Osteoblast (primary cell): ENCODE measurements around the gene RHOU. TPM values are rescaled to one million over a fixed set of nuclear protein-coding genes. Genes with fewer than 3 reads are reported as not detected.

ENCODE experiments used
- DNase-seq: peaks from one replicate; pipeline ENCODE4 v3.0.0; 2011; ENCODE audit warnings: low spot score, mixed read lengths; ENCODE audit not compliant: insufficient read length; ENCODE audit errors: missing footprints
- H2AFZ ChIP-seq: 2 replicates; pipeline ENCODE4 v1.6.0; 2011; ENCODE audit warnings: mild to moderate bottlenecking, low read length
- H3K27ac ChIP-seq: 2 replicates; pipeline ENCODE4 v1.5.1; 2011; ENCODE audit warnings: mild to moderate bottlenecking, low read depth, low read length, moderate library complexity
- H3K27me3 ChIP-seq: 2 replicates; pipeline ENCODE4 v1.6.0; 2012; ENCODE audit warnings: mild to moderate bottlenecking, control low read depth, inconsistent platforms, low read length, moderate library complexity; ENCODE audit not compliant: insufficient read depth
- H3K36me3 ChIP-seq: 2 replicates; pipeline ENCODE4 v1.5.1; 2011; ENCODE audit warnings: mild to moderate bottlenecking, low read length, control low read depth, moderate library complexity; ENCODE audit not compliant: insufficient read depth
- H3K4me1 ChIP-seq: 2 replicates; pipeline ENCODE4 v1.5.1; 2011; ENCODE audit warnings: mild to moderate bottlenecking, low read length, control low read depth, moderate library complexity; ENCODE audit not compliant: insufficient read depth
- H3K4me2 ChIP-seq: 2 replicates; pipeline ENCODE4 v1.6.0; 2011; ENCODE audit warnings: mild to moderate bottlenecking, low read length; ENCODE audit not compliant: insufficient read depth
- H3K4me3 ChIP-seq: fragments of 200-600 bp; sonication (generic); 3 replicates; pipeline ENCODE4 v1.5.1; 2012; ENCODE audit warnings: mild to moderate bottlenecking, low read length, inconsistent platforms; ENCODE audit not compliant: insufficient read depth
- H3K79me2 ChIP-seq: 2 replicates; pipeline ENCODE4 v1.6.0; 2012; ENCODE audit warnings: mild to moderate bottlenecking, low read length, control low read depth, inconsistent platforms; ENCODE audit not compliant: insufficient read depth
- H3K9me3 ChIP-seq: 2 replicates; pipeline ENCODE4 v1.5.1; 2011; ENCODE audit warnings: low read depth, low read length, control low read depth
- H4K20me1 ChIP-seq: 2 replicates; pipeline ENCODE4 v1.6.0; 2012; ENCODE audit warnings: mild to moderate bottlenecking, low read length, control low read depth; ENCODE audit not compliant: insufficient read depth
- CTCF ChIP-seq: IDR thresholded peaks from 2 replicates; pipeline ENCODE4 v1.5.1; 2011; ENCODE audit warnings: mild to moderate bottlenecking, low read depth, low read length, moderate library complexity; ENCODE audit errors: extremely low read depth
- total RNA-seq: library from RNA; depleted of rRNA; stranded (reverse); fragments of >200 nt; gene quantifications from 2 replicates; pipeline ENCODE4 v1.2.3, GENCODE V29; 2012

Gene RHOU
- total RNA-seq, 1 donor: 0.72 TPM

DNA sequence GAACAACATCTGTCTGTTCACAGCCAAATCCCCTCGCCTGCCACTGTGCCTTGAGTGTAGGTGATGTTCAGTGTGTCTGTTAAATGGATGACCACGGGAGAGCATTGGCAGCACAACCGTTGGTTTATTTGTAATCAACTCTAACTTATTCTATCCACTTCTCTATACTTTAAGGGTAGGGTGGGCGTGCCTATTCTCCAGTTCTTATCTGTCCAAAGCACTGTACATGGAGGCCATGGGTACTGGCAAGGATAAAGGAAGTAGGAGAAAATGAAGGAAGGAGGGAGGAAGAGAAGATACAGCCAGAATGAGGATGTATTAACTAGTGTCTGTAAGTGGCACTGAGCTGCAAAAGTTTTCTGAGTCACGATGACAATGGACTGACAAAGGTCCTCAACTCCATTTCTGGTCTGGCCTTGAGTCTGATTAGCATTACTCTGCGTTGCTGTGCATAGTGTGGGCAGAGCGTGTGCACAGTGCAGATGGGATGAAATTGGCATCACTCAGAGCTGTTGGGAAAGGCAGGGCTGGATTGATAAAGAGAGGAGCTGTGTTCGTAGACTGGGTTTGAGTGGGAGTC, 7.1 kb downstream of the RHOU start:
- Histone ChIP-seq H3K4me2 (no peak overlapping the region), H4K20me1 (no peaks in the 10 kb centered on the region), H3K4me3 (no peak overlapping the region), H3K9me3 (no peaks in the 10 kb centered on the region), H3K27ac (no peak overlapping the region), H3K36me3 (no peaks in the 10 kb centered on the region), H3K4me1 (no peaks in the 10 kb centered on the region), H3K79me2 (no peaks in the 10 kb centered on the region), H3K27me3 (peaks cover 2% of the 10 kb centered on the region), H2AFZ (no peak overlapping the region)
- no peak for DNase-seq
- TF ChIP-seq CTCF: no peak

GRCh38 chr1:228743405-228743804, 8.1 kb downstream of the RHOU start:
- H4K20me1 ChIP-seq: no peaks in the 10 kb centered on the region
- H2AFZ ChIP-seq: no peak overlapping the region
- H3K79me2 ChIP-seq: no peaks in the 10 kb centered on the region
- TF ChIP-seq CTCF: no peak
- H3K9me3 ChIP-seq: no peaks in the 10 kb centered on the region
- H3K36me3 ChIP-seq: no peaks in the 10 kb centered on the region
- no peaks in the 10 kb centered on the region for H3K4me1 ChIP-seq
- DNase-seq: no peak
- H3K27ac ChIP-seq: no peak overlapping the region
- no peak overlapping the region for H3K4me3 ChIP-seq
- no peak overlapping the region for H3K4me2 ChIP-seq
- no peaks in the 10 kb centered on the region for H3K27me3 ChIP-seq

- H3K27ac ChIP-seq: no peak overlapping the region
- H2AFZ ChIP-seq: no peak overlapping the region
- no peak overlapping the region for H3K4me3 ChIP-seq
- no peak for TF ChIP-seq CTCF
- H4K20me1 ChIP-seq: no peaks in the 10 kb centered on the region
- no peaks in the 10 kb centered on the region for H3K9me3 ChIP-seq
- no peaks in the 10 kb centered on the region for H3K4me1 ChIP-seq
- H3K79me2 ChIP-seq: no peaks in the 10 kb centered on the region
- H3K4me2 ChIP-seq: no peak overlapping the region
- no peak for DNase-seq
- no peaks in the 10 kb centered on the region for H3K27me3 ChIP-seq
- H3K36me3 ChIP-seq: no peaks in the 10 kb centered on the region
Measured at GRCh38 chr1:228744356-228744755, 9.1 kb downstream of the RHOU start.

DNA sequence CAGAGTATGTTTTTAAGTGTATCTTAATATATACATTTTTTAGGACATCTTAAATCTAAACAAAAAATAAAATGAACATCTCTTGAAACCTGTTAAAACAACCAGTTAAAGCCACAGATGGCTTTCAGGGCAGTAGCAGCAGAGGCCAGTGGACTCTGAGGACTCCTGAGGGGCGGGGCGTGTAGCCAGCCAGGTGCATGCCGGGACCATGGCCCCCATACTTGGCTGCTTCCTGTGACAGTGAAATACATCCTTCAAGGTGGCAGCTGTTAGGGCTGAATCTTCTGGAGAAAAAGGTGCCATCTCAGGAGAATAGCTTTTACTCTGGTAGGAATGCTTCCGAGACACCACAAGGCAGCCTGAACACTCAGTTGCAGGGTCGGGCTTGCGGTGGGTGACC, 9.6 kb downstream of the RHOU start:
- Histone ChIP-seq H3K4me3 (no peak overlapping the region), H3K9me3 (no peaks in the 10 kb centered on the region), H4K20me1 (no peaks in the 10 kb centered on the region), H3K27ac (no peak overlapping the region), H3K4me1 (no peaks in the 10 kb centered on the region), H3K27me3 (no peaks in the 10 kb centered on the region), H2AFZ (no peak overlapping the region), H3K79me2 (no peaks in the 10 kb centered on the region), H3K4me2 (no peak overlapping the region), H3K36me3 (no peaks in the 10 kb centered on the region)
- DNase-seq: no peak
- no peak for TF ChIP-seq CTCF
